ENCODE results near the gene SULT1C4.
"Not testable (repeated sequence)": the region's sequence is repeated elsewhere in the genome, so short reads cannot be mapped to it uniquely, and the experiment has no call there.

The SULT1C4 gene

DNA sequence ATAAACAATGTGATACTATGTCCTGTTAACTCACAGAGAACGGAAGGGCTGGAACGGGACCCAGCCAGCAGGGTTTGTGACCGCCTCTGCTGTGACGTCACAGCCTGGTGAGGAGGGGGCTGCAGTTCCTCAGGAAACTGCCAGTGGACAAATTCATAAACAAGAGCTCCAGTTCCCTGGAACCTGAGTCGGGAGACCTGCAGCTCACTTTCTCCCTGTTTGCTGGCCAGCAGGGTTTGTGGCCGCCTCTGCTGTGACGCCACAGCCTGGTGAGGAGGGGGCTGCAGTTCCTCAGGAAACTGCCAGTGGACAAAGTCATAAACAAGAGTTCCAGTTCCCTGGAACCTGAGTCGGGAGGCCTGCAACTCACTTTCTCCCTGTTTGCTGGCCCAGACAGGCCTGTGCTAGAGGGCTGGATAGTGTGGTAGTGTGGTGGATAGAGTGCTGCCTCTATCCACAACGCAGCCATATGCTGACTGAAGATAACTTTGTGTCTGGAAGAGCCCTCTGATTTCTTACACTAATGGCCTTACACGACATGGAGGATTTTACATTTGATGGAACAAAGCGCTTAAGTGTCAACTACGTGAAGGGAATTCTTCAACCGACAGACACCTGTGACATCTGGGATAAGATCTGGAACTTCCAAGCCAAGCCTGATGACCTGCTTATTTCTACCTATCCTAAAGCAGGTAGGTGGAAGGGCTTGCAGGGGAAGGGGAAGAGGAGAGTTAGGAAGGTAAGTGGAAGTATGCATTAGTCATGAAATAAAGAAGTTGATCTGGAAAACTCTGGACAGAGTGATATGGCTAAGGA is at the start of gene SULT1C4:
Gene SULT1C4, plus strand, starts transcription at position 140 of the 816 bp plus-strand sequence. Its CDS starts 384 bp downstream, at position 524.
- DNase-seq = no peak

GRCh38 chr2:108329771-108330170 is 48.0 kb upstream of the SULT1C4 start:
- DNase-seq = no peak

DNA sequence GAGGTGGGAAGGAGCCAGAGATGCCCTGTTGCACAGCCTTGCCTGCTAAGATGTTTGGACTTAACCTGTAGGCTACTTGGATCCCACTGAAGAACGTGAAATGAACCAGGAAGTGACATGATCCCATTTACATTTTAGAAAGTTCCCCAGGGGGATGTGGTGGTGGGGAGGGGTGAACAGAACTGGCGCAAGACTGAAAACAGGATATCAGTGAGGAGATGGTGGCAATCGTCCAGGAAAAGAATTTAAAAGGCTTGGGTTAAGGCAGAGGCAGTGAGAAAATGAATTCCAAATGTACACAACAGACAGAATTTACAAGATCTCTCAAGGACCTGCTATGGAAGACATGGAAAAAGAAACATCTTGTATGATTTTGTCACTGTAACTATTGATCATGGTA is 46.8 kb upstream of the SULT1C4 start:
- no peak for DNase-seq

DNA sequence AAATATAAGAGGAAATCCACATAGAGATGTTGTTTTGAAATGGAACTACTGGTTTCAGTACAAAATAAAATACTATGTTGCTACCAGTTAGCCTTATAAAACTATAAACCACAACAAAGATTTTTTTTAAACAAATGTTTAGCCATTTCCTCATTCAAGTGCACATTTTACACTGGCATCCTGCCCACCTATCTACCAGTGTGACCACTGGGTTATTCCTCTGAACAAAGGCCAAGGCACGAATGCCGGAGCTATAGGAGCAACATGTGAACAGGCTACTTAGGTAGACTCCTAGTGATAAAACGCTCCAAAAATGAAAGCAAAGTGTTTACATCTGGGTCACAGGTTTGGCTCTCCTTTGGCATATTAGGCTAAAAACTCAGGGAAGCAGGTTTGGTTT is 31.8 kb upstream of the SULT1C4 start:
- DNase-seq = no peak

DNA sequence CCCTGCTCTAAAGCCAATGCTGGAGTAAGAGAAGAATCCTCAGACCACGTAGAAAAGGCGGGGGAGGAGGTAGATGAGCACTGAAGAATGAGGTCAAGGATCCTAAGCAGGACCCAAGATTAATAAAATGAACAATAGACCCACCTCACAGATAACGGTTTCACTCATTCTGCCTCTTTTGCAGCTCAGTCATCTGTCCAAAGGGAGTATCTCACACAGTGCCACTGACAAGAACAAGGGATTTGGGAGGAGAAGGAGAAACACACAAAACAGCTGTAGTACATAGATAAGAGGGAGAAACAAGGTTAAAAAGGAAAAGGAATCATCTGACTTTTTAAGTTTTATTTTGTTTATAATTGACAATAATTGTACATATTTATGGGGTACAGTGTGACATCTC is 30.9 kb upstream of the SULT1C4 start:
- DNase-seq = no peak

GRCh38 chr2:108347786-108348185 is 30.0 kb upstream of the SULT1C4 start:
- DNase-seq = no peak

DNA sequence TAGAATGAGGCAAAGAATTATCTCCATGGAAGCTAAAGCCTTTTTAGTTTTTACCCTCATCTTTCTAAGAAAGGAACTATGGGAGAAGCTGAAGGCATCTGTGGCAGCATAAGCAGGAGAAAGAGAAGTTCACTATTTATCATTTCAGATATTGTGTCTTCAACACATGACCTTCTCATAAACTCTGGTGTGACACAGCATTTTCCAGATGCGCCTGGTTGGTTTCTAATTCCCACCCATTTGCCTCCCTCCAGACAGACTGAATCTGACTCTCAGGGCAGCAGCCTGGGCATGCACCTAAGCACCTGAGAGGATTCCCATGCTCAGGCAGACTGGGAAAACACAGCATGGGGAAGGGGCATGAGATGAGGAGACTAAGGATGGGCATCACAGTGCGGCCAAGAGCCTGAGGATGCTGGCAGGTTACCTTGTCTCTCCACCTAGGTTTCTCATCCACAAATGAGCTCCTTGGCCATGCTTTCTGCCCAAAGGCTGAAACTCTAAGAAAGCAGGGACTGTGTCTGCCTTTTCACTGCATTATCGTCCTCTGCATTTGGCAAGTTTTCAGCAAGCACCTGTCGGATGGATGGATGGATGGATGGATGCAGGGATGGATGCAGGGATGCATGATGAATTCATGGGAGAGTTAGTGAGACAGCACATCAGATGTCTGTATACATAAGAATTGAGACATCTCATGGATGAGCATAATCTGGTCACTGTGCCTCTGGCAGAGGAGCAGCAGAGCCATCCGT is 28.8 kb upstream of the SULT1C4 start:
- DNase-seq = no peak

GRCh38 chr2:108349571-108349928 is 28.2 kb upstream of the SULT1C4 start:
- no peak for DNase-seq

- no peak for DNase-seq
Observed at GRCh38 chr2:108351889-108352288, 25.9 kb upstream of the SULT1C4 start.

DNA sequence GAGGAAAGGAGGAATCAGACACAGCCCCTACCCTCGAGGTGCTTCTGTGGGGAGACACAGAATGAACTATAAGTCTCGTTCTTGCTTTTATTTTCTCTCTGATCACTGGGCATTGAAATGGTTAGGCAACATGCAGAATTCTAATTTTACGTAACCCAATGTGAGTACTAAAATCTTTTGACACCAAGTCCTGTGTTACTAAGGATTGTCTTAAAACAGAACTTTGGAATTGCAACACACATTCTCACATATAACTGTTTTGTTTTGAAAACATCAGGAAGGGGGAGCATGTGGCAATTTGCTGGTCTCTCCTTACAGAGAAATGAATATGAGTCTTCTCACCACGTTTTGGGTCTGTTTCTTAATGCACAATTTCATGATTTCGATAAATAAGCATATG is 23.6 kb upstream of the SULT1C4 start:
- DNase-seq = no peak

- DNase-seq = no peak
Observed at GRCh38 chr2:108355906-108356734, 21.6 kb upstream of the SULT1C4 start.

DNA sequence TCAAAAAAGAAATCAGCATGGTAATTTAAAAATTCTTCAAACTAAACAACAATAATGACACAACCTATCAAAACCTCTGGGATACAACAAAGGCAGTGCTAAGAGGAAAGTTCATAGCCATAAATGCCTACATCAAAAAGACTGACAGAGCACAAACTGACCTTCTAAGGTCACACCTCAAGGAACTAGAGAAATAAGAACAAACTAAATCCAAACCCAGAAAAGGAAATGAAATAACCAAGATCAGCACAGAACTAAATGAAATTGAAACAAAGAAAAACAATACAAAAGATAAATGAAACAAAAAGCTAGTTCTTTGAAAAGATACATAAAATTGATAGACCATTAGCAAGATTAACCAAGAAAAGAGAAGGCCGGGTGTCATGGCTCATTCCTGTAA is 18.4 kb upstream of the SULT1C4 start:
- DNase-seq = not testable (repeated sequence)

DNA sequence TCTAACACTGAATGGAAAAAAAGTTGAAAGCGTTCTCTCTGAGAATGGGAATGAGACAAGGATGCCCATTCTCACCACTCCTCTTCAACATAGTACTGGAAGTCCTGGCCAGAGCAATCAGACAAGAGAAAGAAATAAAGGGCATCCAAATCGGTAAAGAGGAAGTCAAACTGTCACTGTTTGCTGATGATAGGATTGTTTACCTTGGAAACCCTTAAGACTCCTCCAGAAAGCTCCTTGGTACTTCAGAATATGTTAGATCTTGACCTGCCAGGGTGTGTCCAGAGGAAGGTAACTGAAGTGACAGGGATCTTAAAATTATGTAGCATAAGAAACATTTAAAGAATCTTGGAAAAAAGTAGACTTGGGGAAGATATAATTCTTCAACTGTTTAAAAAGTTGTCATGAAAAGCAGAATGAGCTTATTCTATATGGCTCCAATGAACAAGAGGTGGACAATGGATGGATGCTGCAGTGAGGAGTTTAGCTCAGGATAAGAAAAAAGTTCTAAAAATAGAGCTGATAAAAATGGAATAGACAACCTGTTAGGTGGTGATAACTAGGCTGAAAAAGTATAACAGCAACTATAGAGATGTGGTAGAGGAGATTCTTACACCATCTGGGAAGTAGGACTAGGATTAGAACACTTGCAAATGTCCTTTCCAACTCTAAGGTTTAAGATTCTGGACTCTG is 16.8 kb upstream of the SULT1C4 start:
- no peak for DNase-seq

- DNase-seq = no peak
Observed at GRCh38 chr2:108363024-108363907, 14.5 kb upstream of the SULT1C4 start.

GRCh38 chr2:108363908-108364225 is 13.9 kb upstream of the SULT1C4 start:
- DNase-seq = no peak

- DNase-seq = no peak
Observed at GRCh38 chr2:108364676-108365297, 13.0 kb upstream of the SULT1C4 start.

GRCh38 chr2:108365656-108366055 is 12.1 kb upstream of the SULT1C4 start:
- no peak for DNase-seq

GRCh38 chr2:108367014-108367413 is 10.7 kb upstream of the SULT1C4 start:
- DNase-seq = no peak

GRCh38 chr2:108367561-108368175 is 10.1 kb upstream of the SULT1C4 start:
- no peak for DNase-seq

GRCh38 chr2:108369153-108369552 is 8.6 kb upstream of the SULT1C4 start:
- no peak for DNase-seq

DNA sequence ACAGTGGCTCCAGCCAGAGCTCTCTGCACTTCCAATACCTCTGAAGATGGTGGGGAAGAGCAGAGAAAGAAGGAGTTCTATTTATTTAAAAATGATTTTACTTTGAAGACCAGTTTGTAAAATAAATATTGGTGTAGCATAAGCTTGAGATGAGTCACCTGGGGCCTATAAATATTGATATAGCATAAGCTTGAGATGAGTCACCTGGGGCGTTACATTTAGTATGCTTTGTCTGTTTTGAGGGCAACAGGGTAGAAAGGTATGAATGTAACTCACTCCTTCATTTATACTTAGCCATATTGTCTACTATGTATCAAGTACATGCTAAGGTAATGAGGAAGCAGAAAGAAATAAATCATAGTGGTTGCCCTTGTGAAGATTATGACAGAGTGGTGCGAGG is 7.7 kb upstream of the SULT1C4 start:
- no peak for DNase-seq
